Renal pelvis (tissue), 12 donors: ENCODE measurements around the gene GDA. TPM values are rescaled to one million over a fixed set of nuclear protein-coding genes. Genes with fewer than 3 reads are reported as not detected.

ENCODE experiments used
- DNase-seq: peaks from one replicate; pipeline ENCODE4 v3.0.0-alpha.2; 2013
- long read RNA-seq, 16 experiments: transcript quantifications; one replicate each; lab custom pipeline, GENCODE V29; 2026
- polyA plus RNA-seq, 3 donors: library from polyadenylated mRNA; unstranded; fragments of 120-200 nt; gene quantifications; one replicate each; pipeline ENCODE4 v1.2.1, GENCODE V29; 2013; ENCODE audit not compliant: insufficient read length in 3 of 3

GDA gene
- under 1 TPM; 0.28 to 0.55 (median 0.34) TPM for polyA plus RNA-seq
- long read RNA-seq, donor 1 = 0 reads
- long read RNA-seq, donor 2 = 0 reads
- long read RNA-seq, donor 3 = 0 reads
- long read RNA-seq, donor 4, full-length matches to known transcripts = 1 of 1 reads
- long read RNA-seq, donor 4, partial matches to known transcripts = 0 of 1 reads
- long read RNA-seq, donor 4, other reads (novel, unspliced or antisense) = 0 of 1 reads
- long read RNA-seq, donor 5 = 0 reads
- long read RNA-seq, donor 6 = 0 reads
- long read RNA-seq, donor 7 = 0 reads
- long read RNA-seq, donor 8, full-length matches to known transcripts = 1 of 1 reads
- long read RNA-seq, donor 8, partial matches to known transcripts = 0 of 1 reads
- long read RNA-seq, donor 8, other reads (novel, unspliced or antisense) = 0 of 1 reads
- long read RNA-seq, donor 9 = 0 reads
- long read RNA-seq, donor 10 = 0 reads
- long read RNA-seq, donor 11 = 0 reads
- long read RNA-seq, donor 12 = 0 reads
- long read RNA-seq, donor 13 = 0 reads
- long read RNA-seq, donor 14 = 0 reads
- long read RNA-seq, donor 15, full-length matches to known transcripts = 5 of 5 reads
- long read RNA-seq, donor 15, partial matches to known transcripts = 0 of 5 reads
- long read RNA-seq, donor 15, other reads (novel, unspliced or antisense) = 0 of 5 reads
- long read RNA-seq, donor 16 = 0 reads

DNA sequence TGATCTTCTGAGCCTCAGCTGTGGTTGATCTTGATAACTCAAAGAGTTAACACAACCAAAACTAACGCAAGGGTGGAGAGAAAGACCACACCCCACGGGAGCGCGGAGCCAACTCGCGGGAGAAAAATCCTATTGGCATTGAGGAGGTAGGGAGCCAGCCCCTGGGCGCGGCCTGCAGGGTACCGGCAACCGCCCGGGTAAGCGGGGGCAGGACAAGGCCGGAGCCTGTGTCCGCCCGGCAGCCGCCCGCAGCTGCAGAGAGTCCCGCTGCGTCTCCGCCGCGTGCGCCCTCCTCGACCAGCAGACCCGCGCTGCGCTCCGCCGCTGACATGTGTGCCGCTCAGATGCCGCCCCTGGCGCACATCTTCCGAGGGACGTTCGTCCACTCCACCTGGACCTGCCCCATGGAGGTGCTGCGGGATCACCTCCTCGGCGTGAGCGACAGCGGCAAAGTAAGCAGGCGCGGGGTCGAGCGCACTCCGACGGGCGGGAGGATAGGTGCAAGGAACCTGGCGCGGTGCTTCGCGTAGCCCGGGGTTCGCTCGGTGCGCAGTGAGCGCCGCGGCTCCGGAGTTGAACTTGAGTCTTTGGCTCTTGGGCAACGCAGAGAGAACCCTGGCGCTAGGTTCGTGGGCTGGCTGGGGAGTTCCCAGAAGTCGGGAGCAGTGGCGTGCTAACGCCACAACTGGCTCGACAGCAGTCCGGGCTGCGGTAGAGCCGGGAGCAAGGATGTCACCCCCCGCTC lies at the start of gene GDA:
Gene GDA (plus strand): TSS at position 210 of the 745 bp plus-strand sequence. CDS start 120 bp downstream, at position 330.
- DNase-seq = no peak

DNA sequence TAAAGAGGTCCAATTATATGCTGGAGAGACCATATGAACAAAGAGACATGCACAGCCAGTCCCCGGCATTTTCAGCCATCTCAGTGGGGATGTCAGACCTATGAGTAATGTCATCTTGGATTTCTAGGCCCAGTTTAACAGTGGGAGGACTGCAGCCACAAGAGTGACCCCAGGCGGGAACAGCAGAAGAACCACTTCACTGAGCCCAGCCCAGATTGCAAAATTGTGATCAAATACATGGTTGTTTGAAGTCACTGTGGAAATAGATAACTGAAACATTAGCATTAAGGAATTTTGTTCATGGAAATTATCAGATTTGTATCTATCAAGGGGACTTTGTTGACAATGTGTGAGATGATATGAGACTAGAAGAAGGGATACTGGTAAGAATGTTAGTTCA lies 46.7 kb upstream of the GDA start:
- DNase-seq = no peak

DNA sequence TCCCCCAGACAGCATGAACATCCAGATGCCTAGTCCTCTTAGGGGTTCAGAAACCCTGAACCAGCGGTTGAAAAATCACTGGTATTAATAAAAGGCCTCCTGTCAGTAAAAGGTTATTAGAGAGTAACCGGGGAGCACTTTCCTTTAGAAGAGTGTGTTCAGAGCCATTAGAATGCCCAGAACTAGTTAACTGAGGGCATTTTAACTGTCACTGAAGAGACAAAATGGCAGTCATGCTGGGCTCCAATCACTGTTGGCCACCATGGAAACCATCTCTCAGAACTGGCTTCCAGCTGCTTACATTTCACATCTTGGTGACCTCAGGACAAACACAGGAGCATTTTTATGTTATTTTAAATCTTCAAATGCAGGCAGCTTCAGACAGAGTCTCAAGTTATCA lies 36.2 kb upstream of the GDA start:
- DNase-seq = no peak

DNA sequence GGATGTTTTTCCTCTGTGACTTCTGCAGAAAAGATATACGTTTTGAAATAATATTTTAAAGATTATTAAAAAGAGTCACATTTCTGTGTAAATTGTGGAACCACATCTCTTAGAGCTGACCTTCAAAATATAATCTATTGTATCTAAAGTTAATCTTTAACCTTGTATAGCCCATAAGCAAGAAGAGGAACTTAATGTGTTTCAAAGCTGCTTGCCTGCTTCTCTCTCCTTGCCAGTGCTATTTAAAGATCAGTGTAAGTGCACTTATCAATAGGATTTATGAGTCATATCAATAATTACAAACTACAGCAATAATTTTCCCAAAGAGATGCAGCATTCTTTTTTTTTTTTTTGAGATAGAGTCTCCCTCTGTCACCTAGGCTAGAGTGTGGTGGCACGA lies 29.4 kb upstream of the GDA start:
- no peak for DNase-seq

DNA sequence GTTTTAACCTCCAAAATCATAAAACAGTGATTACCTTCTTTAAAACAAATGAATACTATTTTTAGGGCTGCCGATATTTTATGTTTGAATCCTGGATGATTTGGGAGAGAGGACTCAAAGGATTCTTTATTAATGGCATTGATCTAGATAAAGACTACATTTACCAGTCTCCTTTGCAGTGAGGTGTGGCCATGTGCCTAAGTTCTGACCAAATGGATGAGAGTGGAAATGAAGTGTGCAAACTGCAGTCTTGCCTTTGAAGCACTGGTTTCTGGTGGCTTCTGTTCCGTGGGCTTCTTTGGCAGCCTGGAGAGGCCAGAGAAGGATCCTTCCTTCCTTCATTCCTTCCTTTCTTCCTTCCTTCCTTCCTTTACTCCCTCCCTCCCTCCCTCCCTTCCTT lies 24.3 kb upstream of the GDA start:
- DNase-seq = no peak

DNA sequence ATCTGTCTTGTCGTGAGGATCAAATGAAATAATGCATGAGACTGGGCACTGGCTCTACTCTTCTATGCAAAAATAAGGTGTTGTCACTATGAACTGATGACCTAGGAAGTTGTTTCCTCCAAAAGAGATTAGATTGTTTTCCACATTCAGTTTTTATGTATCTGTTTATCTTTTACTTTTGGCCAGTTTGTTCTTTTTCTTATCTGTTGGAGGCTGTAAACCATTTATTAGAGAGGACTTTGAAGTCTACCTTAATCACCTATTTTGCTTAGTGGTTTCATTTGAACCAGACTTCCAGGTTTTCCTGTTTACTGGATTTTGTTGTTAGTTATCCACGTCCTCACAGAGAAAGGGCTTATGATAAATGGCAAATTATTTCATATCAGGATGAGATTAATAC lies 21.5 kb upstream of the GDA start:
- DNase-seq = no peak

DNA sequence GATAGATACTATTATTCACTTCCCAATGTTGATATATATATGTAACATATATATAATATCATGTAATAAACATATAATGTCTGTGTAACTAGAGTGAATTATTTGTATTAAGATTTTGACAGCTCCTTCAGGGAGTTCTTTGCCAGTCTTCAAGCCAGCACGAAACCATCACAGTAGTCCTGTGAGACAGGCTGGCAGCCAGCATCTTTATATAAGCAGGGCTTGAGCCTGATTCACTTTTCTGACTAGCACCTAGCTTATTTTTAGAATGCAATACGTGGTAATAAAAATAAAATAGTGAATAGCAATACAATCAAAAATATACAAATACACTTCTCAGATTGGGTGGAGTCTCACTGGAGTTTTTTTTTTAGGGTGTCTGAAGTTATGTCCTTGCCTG lies 20.7 kb upstream of the GDA start:
- DNase-seq = no peak

DNA sequence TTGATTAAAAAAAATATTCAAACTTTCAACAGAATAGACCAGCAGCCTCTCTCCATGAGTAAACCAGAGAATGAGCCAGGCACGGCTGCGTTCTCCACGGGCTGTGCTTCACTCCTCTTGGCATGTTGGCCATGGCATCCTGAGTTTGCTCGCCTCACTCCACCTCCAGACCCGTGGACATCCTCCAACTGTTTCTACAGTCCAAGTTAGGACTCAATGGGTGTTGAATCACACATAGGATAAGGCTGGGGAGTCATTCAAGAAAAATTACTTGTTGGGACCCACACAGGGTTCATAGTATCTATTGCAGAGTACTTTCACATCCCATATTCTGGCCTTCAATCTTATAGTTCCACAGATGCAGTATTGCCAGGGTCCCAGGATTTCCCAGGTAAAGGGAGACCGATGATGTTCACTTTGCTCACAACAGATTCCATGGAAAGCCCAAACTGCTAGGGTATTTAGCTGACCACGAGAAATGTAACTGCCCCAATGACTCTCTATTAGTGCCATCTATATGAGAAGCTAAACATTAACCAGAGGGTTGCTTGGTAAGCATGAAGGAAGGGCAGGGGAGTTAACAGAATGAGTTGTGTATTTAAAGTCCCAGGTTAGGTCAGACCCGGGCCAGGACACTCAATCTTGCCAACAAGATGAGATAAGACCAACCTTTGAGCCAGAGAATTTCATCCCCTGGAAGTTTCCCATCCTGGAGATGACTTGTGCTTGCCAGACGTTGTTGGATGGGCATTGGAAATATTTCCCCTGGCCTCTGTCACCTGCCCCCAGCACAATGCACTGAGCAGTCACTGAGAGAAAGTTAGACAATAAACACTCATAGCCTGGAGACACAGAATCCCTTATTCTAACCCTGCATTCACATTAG lies 19.7 kb upstream of the GDA start:
- DNase-seq = no peak

DNA sequence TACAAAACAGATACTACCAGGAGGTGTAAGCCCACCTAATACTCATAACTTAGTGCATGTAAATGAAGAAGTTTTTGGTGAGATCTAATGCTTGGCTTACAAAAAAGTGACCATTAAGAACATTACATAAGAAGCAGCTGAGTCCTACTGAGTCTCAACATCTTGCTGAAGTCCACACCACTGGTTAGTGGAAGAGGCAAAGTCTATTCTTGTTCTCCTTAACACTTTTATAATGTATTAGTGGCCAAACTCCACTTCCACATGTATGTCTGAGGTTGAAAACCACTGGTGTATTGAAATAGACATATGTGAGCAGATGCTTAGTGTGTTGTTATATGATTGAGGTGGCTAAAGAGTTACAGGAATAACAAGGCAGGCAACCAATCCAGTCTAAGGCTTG lies 18.9 kb upstream of the GDA start:
- DNase-seq = no peak

DNA sequence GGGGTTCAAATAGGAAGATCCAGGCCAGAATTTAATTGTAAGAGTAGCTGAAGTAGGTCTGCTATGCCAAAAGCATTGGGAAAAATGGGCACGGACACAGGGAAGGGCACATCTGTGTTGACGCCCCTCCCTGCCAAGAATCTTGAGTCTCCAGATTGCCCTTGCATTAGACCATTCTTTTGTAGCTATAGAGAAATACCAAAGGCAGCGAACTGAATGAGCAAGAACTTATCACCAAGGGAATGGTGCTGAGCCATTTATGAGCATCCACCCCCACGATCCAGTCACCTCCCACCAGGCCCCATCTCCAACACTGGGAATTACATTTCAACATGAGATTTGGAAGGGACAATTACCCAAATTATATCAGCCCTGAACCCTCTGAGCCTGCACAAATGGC lies 18.0 kb upstream of the GDA start:
- no peak for DNase-seq

DNA sequence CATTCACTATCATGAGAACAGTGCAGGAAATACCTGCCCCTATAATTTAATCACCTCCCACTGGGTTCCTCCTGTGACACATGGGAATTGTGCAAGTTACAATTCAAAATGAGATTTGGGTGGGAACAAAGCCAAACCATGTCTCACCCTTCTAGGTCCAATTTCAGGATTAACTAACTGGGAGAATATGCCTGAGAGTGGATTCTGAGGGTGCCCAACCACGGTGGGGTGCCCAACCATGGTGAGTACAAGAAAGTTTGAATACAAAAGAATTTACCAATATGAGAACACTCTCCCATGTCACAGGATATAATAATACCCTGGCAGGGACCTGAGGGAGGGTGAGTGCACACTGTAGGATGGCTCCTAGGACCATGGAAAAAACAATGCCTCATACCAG lies 17.2 kb upstream of the GDA start:
- no peak for DNase-seq

DNA sequence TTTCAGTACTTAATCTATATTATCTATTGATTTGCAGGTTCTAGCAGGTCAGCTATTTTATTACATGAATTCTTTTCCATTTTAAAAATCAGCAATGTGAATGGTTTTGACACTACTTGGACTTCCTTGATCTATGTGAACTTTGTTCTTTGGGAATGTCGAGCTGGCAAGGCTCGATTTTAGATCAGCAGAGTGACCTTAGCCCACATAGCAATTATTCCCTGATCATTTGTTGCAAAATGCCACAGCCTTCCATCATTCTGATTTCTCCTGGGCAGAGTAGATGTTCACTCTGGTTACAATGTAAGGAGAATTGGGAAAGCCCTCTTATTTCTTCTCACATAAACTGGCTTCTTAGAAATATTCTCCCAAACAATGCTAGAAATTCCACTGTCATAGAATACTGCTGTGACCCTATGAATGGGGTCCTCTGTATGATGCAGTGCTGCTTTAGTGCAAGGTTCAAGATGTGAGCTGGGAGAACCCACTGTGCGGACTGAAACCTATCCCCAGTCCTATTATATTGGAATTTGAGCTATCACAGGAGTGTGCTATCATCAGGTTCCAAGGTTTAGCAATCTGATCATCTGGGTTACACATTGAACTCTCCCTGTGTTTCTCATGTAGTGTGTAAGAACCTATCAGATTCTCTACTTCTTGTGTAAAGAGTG lies 15.7 kb upstream of the GDA start:
- no peak for DNase-seq

DNA sequence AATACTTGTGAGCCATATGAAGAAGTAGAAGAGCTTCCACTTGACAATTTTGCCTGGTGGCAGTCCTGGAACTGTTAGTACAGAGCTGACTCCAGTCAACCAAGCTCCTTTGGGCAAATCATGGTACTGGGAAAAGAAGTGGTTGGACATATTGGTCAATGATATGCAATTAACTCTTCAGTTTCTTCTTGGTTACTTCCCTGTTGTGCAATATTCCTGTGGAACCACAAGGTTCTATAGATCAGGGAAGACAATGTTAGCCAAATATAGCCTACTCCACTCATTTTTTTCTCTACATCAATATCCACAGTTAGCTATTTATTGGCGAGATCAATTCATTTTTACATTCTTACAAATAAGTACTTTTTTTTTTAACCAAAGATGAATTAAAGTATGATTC lies 14.4 kb upstream of the GDA start:
- no peak for DNase-seq

DNA sequence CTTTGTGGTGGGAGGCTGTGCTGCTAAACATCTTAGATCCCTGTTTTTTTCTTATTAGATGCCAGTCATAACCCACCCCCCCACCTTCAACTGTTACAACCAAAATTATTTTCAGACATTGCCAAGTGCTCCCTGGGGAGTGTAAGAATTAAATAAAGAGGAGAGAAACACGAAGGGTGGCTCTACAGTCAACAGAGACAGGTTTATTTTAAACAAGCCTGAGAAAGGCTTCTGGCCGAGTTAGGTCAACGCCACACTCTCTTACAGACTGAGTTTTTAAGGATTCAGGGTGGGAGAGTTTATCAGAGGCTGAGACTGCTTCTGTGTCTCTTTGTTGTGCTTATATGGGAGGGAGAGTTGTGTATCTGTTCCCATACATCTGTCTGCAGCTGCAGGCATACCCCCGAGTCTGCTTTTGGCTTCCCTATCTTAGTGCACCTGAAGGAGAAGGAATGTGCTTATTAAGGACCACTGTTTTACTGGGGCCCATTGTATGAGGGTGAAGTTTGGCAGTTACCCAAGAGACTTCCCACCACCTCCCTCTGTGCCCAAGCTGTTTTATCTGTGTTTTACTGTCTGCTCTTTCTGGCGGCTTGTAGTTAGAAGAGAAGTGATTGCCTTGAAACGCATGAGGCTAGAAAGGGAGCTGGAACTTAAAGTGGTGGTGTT lies 11.4 kb upstream of the GDA start:
- DNase-seq = no peak

DNA sequence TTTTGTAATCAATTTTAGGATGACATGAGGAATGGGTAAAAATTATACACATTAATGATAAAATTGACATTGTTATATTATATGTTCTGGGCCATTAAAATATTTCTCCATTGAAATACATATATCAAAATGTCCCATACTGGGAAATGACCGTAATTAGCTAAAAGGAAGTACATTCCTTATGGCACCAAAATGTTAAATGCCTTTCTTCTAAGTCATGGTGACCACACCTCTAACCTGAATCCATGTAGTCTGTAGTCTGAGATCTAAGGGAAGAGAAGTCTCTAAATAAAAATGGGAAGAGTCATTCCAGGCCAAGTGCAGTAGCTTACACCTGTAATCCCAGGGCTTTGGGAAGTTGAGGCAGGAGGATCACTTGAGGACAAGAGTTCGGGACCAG lies 10.0 kb upstream of the GDA start:
- no peak for DNase-seq

DNA sequence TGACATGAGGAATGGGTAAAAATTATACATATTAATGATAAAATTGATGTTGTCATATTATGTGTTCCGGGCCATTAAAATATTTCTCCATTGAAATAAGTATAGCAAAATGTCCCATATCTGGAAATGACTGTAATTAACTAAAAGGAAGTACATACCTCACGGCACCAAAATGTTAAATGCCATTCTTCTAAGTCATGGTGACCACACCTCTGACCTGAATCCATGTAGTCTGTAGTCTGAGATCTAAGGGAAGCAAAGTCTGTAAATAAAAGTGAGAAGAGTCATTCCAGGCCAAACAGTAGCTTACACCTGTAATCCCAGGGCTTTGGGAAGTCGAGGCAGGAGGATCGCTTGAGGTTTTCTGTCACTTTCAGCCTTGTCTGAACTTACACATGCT lies 8.7 kb upstream of the GDA start:
- DNase-seq = no peak

DNA sequence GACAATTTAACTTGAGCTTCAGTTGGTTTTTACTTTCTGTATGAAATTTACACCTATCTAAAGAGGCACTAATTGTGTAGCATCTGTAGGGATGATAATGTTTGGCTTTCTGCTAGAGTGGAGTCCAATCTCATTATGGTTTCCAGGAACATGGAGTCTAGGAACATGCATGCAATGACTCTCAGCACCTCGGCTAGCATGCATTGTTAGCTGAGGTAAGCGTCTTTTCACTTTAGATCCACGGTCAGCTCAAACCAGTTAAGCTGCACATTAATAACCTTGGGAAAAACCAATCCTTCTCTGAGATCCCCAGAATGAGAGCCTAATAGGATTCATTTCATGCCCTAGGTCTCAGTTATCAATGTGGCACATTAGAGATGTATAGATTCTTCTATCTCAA lies 7.8 kb upstream of the GDA start:
- DNase-seq = no peak

DNA sequence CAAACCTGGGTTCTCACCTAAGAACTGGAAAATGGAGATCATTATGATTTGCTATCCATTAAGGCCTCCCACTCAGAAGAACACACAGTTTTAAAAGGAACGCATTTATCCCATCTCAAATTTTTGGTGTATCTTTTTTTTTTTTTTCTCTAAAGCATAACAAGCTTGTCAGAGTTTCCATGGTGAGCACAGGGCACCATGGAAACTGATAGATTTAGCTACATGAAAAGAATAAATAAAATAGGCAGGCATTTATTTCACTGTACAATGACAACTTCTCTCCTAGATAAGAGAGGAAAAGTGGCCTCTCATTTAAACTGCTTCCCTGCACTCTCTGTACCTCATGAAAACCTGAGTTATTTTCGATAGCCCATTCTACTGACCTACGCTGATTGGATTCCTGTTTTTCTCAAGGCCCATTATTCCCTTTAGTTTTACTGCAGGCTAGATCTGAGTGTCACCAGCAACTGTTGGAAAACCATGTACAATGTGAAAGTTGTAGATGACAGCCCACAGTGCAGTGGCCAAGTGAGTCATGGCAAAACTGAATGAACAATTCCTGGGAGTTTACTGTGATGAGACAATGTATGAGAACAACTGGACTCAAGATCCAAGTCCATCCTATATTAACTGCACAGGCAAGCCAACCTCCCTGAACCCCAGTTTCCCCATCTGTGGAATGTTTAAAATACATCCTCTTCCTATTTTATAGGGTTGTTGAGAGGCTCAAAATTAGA lies 4.3 kb upstream of the GDA start:
- no peak for DNase-seq

DNA sequence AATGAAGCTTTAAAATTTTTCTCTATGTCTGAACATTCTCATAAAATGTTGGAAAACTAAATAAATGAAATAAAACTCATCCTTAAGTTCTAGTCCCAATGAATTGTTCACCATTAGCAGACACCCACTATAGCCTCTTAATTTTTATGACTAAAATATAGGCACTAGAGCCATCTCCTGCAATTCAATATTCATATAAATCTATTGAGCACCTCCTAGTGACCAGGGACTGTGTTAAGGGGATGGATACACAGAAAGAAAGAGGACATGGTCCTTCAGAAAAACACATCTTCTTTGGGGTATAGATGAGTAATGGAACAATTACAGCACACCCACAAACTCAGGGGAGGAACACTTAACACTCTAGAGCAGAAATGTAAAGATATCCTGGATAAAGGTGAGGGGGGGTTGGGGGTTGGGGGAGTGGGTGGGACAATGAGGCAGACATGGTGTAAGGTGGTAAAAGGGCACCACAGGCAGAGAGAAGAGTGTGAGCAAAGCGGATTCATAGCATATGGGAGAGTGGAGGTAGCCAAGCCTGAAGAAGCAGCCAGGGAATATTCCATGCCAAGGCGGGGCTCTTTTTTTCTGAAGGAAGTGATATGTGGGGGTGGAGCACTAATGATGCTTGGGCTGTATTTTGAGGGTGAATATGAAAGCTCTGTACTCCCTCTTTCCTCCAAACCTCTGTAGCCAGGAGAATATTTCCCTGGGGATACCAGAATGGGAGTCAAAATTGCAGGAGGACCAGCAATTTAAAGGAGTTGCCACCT lies 3.3 kb upstream of the GDA start:
- no peak for DNase-seq
